ENCODE results near the gene GRIA3. TPM values are rescaled to one million over a fixed set of nuclear protein-coding genes. Genes with fewer than 3 reads are reported as not detected.

Gene GRIA3
- total RNA-seq, 1 donor from 2014 or later, result 4.4 TPM

DNA sequence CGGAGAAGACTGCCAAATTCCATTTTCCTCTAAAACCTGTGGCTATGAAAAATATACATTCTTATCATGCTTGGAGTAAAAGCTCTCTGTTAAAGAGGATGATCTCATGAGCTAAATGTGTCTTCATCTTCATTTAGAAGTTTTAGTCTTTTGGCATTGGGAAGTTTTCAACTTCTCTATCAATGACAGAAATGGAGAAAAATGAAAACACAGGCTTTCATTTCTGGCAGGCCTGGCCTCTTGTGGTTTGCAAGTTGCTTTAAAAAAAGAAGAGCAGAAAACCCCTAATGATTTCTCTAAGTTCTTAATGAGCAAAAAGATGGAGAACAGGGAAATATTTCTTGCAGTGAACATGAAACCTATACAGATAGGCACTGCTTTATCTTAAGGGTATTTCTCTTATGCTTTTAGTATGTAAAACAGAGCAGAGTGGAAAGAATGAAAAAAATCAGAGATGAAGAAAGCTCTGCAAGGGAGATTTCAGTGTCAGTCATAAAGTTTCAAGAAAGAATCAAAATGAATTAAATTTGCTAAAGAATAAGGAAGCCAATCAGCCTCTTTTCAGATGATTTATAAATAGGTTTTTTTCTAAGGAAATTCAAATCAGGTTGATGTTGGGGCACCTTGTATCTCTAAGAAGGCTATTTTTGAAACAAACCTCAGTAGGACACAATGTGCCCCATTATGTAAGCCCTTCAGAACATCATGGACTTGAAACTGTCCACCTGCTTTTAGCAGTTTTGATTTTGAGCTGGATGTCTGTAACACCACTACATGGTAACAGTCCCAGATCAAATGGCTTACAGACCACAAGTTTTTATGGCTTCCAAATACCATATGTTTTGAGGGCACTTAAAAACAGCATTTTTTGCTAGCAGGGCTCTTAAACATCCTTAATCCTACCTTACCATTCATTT lies 225.0 kb downstream of the GRIA3 start:
- TF ChIP-seq POLR2AphosphoS5 (IDR thresholded peaks at IDR 0.05; ENCODE audit: insufficient read depth in 1 of 2, low read depth in 1 of 2) (no peak), POLR2A (IDR thresholded peaks at IDR 0.05) (no peak)
- TF ChIP-seq, protein P1, sequence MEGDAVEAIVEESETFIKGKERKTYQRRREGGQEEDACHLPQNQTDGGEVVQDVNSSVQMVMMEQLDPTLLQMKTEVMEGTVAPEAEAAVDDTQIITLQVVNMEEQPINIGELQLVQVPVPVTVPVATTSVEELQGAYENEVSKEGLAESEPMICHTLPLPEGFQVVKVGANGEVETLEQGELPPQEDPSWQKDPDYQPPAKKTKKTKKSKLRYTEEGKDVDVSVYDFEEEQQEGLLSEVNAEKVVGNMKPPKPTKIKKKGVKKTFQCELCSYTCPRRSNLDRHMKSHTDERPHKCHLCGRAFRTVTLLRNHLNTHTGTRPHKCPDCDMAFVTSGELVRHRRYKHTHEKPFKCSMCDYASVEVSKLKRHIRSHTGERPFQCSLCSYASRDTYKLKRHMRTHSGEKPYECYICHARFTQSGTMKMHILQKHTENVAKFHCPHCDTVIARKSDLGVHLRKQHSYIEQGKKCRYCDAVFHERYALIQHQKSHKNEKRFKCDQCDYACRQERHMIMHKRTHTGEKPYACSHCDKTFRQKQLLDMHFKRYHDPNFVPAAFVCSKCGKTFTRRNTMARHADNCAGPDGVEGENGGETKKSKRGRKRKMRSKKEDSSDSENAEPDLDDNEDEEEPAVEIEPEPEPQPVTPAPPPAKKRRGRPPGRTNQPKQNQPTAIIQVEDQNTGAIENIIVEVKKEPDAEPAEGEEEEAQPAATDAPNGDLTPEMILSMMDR (IDR thresholded peaks at IDR 0.05), result no peak
- no peaks in the 10 kb centered on the region for H3K4me1 ChIP-seq
- H3K27me3 ChIP-seq, result no peaks in the 10 kb centered on the region
- H3K36me3 ChIP-seq, result no peaks in the 10 kb centered on the region
- intact Hi-C loops (cut with DNase I), result no loop called here
- H3K4me3 ChIP-seq, result no peak overlapping the region
- no peak for DNase-seq (ENCODE audit: extremely low spot score in 2 of 2)
- no peaks in the 10 kb centered on the region for H3K9me3 ChIP-seq
- H3K27ac ChIP-seq, result no peak overlapping the region

DNA sequence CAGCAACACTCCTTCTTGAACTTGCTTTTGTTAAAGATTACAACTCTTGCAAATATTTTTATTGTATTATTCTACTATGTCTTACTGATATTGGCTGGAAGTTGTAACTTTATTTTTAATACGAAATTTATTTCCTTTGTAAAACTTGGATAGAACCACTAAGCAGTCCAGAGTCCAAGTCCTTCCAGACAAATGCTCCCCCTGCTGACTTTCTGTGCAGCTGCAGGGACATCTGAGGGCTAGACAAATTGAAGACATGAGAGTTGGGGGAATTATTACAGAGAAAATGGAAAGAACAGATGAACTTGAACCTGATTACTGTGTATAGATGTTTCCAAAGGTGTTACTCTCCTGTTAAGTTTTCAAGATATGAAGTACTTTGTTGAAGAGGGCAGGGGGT lies 238.8 kb downstream of the GRIA3 start:
- TF ChIP-seq POLR2AphosphoS5 (IDR thresholded peaks at IDR 0.05; ENCODE audit: insufficient read depth in 1 of 2, low read depth in 1 of 2) (no peak), POLR2A (IDR thresholded peaks at IDR 0.05) (no peak)
- TF ChIP-seq, protein P1 (IDR thresholded peaks at IDR 0.05), result no peak
- intact Hi-C loops (cut with DNase I), result no loop called here

DNA sequence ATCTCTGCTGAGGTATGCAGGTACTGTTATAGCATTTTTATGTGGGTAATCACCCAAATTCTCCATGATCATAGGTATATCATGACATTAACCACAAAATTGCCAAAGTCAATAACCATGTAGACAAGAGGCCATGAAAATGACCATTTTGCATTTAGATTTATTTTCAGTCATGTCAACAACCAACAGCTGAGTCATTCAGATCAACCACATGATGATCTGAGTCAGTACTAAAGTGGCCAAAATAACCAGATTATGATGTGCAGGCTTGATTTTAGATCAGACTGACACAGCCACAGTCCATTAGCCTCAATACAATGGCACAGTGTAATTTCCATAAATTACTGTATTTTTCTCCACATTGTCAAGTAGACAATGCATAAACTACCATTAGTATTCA lies 240.5 kb downstream of the GRIA3 start:
- H3K9me3 ChIP-seq, result no peaks in the 10 kb centered on the region
- no peak overlapping the region for H3K27ac ChIP-seq
- H3K27me3 ChIP-seq, result no peaks in the 10 kb centered on the region
- no peak for DNase-seq (ENCODE audit: extremely low spot score in 2 of 2)
- no peaks in the 10 kb centered on the region for H3K4me1 ChIP-seq
- TF ChIP-seq, protein P1 (IDR thresholded peaks at IDR 0.05), result no peak
- TF ChIP-seq POLR2A (IDR thresholded peaks at IDR 0.05) (no peak), POLR2AphosphoS5 (IDR thresholded peaks at IDR 0.05; ENCODE audit: insufficient read depth in 1 of 2, low read depth in 1 of 2) (no peak)
- intact Hi-C loops (cut with DNase I), result no loop called here
- H3K36me3 ChIP-seq, result no peaks in the 10 kb centered on the region
- H3K4me3 ChIP-seq, result no peak overlapping the region

More for the DNA sequence above, 238.8 kb downstream of the GRIA3 start:
- no peak overlapping the region for H3K4me3 ChIP-seq
- no peak overlapping the region for H3K27ac ChIP-seq
- no peaks in the 10 kb centered on the region for H3K27me3 ChIP-seq
- no peak for DNase-seq (ENCODE audit: extremely low spot score in 2 of 2)
- no peaks in the 10 kb centered on the region for H3K9me3 ChIP-seq
- H3K36me3 ChIP-seq, result no peaks in the 10 kb centered on the region
- H3K4me1 ChIP-seq, result no peaks in the 10 kb centered on the region

DNA sequence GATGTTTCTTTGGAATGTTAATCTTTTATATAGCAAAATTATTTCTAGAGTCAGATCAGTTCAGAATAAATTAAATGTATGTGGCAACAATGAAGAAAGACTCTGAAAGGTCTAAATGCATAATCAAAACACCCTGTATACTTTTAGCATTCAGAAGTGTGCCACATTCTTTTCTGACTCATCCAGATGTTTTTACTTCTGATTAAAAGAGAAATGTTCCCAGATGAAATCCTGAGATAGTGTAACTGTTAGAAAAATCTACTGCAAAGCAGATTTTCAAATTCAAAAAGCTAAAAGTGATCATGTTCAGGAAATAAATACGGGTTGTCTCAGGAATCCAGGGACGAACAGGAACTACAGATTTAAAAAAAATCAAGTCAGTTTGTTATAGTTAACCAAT lies 241.4 kb downstream of the GRIA3 start:
- no peaks in the 10 kb centered on the region for H3K27me3 ChIP-seq
- H3K27ac ChIP-seq, result no peak overlapping the region
- no peaks in the 10 kb centered on the region for H3K9me3 ChIP-seq
- no peaks in the 10 kb centered on the region for H3K4me1 ChIP-seq
- no peak overlapping the region for H3K4me3 ChIP-seq
- intact Hi-C loops (cut with DNase I), result no loop called here
- H3K36me3 ChIP-seq, result no peaks in the 10 kb centered on the region
- TF ChIP-seq POLR2A (IDR thresholded peaks at IDR 0.05) (no peak), POLR2AphosphoS5 (IDR thresholded peaks at IDR 0.05; ENCODE audit: insufficient read depth in 1 of 2, low read depth in 1 of 2) (no peak)
- TF ChIP-seq, protein P1 (IDR thresholded peaks at IDR 0.05), result no peak
- DNase-seq (ENCODE audit: extremely low spot score in 2 of 2), result no peak

DNA sequence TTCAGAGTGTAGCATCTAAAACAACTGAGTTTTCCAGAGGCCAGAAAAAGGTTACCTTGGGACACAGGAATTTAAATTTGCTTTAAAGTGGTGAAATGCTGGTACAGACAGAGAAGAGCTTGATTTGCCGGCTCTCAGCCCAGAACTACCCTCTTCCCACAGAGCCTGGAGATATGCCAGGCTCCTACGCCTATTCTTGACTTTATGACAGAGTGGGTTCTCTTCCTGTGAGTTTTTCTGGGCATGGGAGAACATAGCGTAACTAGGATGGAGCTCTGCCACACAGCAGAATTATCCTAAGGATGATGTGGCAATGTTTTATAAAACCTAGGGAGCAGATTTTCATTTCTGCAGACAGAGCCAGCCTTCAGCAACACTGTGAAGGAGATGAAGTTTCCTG lies 241.8 kb downstream of the GRIA3 start:
- Histone ChIP-seq H3K27ac (no peak overlapping the region), H3K36me3 (no peaks in the 10 kb centered on the region), H3K9me3 (no peaks in the 10 kb centered on the region), H3K4me1 (no peaks in the 10 kb centered on the region), H3K27me3 (no peaks in the 10 kb centered on the region), H3K4me3 (no peak overlapping the region)
- intact Hi-C loops (cut with DNase I), result no loop called here
- DNase-seq (ENCODE audit: extremely low spot score in 2 of 2), result no peak
- TF ChIP-seq POLR2AphosphoS5 (IDR thresholded peaks at IDR 0.05; ENCODE audit: insufficient read depth in 1 of 2, low read depth in 1 of 2) (no peak), POLR2A (IDR thresholded peaks at IDR 0.05) (no peak)
- TF ChIP-seq, protein P1 (IDR thresholded peaks at IDR 0.05), result no peak
